ENCODE data around the gene OSBPL6. TPM values are rescaled to one million over a fixed set of nuclear protein-coding genes. Genes with fewer than 3 reads are reported as not detected.
A peak's percentile ranks its signal among the peaks of the same experiment; 100 is the strongest.
"Not testable (repeated sequence)": the region's sequence is repeated elsewhere in the genome, so short reads cannot be mapped to it uniquely, and the experiment has no call there.

Gene OSBPL6
- 4.1 and 5.3 TPM in 2 replicates for total RNA-seq

DNA sequence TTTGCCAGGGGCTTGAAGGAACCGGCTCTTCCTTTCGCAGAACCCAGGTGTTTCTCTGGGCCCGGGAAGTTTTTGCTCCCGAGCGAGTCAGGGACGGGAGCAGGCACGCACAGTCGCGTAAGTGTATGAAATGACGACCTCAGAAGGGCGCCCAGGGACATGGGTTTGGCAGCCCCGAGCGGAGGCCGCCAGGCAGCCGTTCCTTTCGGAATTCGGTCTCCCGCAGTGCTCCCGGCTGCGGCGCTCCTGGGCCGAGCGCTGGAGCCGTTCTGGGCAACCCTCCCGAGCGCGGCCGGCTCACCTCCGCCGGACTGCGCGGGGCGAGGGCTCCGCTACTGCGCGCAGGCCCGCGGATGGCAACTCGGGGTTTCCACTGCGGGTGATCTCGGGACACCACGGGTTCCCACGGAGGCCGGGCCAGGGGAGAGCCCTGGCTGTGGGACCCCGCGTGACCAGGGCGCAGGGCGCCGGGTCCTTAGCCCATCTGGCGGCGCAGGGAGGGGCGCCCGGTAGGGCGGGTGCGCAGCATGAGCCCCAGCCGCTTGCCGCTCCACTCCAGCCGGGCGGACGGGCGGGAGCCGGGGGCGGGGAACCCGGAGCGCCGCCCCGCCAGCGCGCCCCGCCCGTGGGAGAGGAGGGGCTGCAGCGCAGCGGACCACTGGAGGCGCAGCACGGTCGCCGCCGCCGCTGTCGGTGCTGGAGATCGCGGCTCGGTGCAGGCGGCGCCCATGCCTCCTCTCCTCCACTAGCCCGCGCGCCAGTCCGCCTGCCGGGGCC, at the start of gene OSBPL6:
OSBPL6 (plus strand) TSS at position 690 of the 777 bp plus-strand sequence. CDS start 111,673 bp downstream, outside the sequence.
- peak; percentile 78 for DNase-seq

DNA sequence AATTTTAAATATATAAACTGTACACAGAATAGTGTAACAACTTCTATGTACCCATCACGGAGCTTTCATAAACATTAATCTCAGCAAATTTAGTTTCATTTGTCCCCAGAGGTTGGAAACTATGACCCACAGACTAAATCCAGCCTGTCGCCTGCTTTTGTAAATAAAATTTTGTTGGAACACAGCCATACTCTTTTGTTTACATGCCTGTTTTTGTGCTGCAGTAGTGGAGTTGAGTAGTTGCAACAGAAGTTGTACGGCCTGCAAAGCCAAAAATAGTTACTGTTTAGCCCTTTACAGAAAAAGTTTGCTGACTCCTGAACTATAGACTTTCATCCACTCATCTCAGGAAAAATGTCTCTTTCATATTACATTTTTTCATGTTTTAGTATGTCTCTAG, 42.3 kb upstream of the OSBPL6 start:
- DNase-seq: no peak

DNA sequence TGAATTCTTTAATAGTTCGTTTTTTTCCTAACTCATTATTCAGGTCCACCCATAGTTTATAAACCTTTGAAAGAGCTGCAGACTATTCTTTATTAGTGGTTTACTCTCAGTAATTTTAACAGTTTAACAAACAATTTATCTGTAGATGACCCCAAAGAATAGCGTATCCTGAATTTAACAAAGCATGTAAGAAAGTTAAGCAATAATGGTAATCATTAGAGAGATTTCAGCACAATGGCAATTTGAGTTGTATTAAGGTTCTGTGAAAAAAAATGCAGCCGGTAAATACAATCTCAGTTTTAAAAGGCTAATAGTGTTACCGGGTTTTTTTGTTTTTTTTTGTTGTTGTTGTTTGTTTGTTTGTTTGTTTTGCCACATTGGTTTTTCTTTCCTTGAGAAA, 41.8 kb upstream of the OSBPL6 start:
- DNase-seq: no peak

DNA sequence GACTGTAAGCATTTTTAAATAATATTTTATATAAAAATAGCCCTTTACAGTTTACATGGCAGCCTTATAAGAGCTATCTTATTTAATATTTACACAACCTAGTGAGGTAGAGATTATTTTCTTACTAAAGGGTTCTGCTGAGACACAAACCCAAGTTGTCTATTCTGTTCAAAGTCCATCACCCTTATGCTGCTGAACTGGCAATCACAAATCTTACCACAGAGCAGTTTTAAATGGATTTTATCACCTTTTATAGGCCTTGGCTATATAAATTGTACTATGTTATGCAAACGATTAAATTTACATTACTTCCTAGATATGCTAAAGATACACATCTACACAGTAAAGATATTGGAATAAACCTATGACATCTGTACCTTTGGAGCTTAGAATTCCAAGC, 41.3 kb upstream of the OSBPL6 start:
- DNase-seq: no peak

DNA sequence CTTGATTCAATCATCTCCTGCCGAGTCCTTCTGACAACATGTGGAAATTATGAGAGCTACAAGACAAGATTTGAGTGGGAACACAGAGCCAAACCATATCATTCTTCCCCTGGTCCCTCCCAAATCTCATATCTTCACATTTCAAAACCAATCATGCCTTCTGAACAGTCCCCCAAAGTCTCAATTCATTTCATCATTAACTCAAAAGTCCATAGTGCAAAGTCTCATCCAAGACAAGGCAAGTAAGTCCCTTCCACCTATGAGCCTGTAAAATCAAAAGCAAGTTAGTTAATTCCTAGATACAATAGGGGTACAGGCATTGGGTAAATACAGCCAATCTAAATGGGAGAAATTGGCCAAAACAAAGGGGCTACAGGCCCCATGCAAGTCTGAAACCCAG, 40.4 kb upstream of the OSBPL6 start:
- DNase-seq: not testable (repeated sequence)

DNA sequence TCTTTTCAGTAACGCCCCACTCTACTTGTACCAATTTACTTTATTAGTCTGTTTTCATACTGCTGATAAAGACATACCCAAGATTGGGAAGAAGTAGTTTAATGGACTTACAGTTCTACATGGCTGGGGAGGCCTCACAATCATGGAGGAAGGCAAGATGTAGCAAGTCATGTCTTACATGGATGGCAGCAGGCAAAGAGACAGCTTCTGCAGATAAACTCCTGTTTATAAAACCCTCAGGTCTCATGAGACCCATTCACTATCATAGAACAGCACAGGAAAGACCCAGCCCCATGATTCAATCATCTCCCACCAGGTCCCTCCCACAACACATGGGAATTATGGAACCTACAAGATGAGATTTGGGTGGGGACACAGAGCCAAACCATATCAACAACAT, 38.8 kb upstream of the OSBPL6 start:
- no peak for DNase-seq

DNA sequence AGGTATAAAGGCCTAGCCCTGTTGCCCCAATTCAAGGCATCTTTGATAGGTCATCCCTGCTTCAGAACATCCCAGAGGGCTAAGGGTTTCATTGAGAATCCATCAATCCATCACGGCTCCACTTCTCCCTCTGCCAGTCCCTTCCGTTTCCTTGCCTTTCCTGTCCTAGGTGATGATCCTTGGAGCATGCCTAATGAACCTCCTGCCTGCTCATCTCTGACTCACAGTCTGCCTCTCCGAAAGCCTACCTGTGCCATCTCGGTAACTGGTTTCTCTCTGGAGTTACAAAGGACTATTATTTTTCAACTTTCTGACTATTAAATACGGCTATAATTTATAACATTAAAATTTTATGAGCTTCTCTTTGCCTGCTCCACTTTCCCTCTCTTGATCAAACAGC, 36.7 kb upstream of the OSBPL6 start:
- no peak for DNase-seq

DNA sequence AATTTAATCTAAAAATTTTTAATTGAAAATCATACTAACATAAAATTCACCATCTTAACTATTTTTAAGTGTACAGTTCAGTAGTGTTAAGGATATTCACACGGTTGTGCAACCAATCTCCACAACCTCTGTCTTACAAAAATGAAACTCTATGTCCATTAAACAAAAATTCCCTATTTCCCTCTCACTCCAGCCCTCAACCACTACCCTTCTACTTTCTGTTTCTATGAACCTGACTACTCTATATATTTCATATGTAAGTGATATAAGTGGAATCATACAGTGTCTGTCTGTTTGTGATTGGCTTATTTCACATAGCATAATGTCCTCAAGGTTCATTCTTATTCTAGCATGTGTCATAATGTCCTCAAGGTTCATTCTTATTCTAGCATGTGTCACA, 34.3 kb upstream of the OSBPL6 start:
- no peak for DNase-seq

DNA sequence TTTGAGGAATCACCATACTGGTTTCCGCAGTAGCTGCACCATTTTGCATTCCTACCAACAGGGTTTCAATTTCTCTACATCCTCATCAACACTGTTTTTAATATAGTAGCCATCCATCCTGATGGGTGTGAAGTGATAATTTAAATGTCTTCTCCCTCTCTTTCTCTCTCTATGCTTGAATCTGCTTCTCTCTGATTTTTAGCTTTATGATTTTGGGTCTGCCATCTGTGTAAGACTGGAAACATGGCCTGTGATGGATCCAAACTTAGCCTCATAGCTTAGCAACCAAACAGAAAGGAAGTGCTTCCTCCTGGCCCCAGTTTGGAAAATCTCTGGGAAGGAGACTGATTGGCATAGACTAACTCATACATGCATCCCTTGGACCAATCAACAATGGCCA, 33.7 kb upstream of the OSBPL6 start:
- DNase-seq: no peak

DNA sequence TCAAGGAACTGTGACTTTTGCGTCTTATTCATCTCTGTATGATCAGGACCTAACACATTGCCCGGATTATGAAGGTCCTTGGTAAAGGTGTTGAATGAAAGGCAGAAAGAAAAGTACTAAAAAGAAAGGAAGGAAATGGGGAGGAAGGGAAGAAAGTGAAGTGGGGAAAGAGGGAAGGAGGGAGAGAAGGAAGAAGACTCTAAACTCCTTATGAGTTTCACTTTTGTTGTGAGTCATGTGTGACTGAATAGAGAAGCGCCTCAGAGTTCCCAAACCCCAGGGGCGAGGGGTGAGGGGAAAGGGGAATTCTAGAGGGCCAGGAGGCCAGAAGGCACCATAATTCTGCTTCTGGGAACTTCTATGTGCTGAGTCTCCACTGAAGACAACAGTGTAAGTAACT, 30.9 kb upstream of the OSBPL6 start:
- no peak for DNase-seq

DNA sequence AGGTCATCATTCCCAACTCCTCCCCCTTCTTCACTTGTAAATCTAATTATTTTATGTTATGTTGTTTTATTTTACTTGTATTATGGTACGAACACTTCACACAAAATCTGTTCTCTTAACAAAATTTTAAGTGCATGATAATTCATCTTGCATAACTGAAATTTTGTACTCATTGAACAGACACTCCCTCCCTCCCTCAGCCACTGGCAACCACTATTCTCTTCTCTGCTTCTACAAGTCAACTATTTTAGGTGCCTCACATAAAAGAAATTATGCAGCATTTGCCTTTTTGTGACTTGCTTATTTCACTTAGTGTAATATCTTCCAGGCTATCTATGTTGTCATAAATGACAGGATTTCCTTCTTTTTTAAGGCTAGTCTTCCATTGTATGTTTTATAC, 30.4 kb upstream of the OSBPL6 start:
- DNase-seq: no peak

DNA sequence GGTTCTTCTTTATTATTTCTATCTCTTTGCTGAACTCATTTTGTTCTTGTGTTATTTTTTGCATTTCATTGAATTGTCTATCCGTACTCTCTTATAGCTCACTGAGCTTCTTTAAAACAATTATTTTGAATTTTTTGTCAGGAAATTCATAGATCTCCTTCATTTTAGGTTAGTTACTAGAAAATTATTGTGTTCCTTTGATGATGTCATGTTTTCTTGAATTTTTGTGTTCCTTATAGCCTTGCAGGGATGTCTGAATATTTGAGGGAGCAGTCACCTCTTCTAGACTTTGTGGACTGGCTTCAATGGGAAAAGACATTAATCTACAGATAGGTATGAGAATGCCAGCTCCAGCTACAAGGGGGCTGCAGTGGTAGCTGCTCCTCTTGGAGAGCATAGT, 20.7 kb upstream of the OSBPL6 start:
- DNase-seq: no peak

DNA sequence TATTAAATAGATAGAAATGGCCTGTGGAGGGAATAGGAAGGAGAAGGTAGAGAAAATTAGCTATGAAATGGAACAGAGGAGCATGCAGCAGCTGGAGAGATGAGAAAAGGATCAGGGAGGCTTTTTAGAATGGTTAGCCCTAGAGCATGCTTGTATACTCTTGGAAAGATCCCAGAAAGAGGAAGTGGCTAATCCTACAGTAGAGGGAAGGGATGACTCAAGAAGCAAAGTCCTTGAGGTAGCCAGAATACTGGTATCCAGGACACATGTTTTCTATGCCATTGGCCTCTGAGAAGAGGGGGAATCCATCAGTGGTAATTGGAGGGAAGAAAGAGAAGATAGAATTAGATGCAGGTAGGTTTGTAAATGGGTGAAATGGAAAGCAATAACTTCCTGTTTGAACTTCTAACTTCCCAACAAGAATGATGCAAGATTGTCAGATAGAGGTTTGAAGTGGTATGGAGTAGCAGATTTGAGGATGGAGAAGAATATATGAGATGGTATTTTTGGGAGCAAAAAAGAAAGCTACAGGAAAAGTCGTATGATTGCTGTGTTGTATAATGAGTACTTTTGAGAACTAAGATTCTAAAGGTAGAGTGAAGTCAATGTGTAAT, 17.1 kb upstream of the OSBPL6 start:
- no peak for DNase-seq

DNA sequence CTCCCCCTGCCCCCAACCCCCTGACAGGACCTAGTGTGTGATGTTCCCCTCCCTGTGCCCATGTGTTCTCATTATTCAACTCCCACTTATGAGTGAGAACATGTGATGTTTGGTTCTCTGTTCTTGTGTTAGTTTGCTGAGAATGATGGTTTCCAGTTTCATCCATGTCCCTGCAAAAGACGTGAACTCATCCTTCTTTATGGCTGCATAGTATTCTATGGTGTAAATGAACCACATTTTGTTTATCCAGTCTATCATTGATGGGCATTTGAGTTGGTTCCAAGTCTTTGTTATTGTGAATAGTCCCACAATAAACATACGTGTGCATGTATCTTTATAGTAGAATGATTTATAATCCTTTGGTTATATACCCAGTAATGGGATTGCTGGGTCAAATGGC, 13.7 kb upstream of the OSBPL6 start:
- not testable (repeated sequence) for DNase-seq

DNA sequence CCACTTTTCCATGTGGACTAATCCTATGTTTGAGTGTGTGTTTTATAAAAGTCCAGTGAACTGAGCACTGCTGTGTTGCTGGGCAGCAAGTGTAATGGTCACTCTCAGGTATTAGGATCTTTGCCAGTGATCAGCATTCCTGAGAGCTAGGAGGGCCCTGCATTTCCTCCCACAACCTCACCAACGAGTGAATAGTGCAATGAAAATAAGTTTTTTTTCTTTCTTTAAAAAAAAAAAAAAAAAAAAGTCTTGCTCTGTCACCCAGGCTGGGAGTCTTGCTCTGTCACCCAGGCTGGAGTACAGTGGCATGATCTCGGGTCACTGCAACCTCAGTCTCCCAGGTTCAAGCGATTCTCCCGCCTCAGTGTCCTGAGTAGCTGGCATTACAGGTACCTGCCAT, 6.5 kb upstream of the OSBPL6 start:
- DNase-seq: no peak

DNA sequence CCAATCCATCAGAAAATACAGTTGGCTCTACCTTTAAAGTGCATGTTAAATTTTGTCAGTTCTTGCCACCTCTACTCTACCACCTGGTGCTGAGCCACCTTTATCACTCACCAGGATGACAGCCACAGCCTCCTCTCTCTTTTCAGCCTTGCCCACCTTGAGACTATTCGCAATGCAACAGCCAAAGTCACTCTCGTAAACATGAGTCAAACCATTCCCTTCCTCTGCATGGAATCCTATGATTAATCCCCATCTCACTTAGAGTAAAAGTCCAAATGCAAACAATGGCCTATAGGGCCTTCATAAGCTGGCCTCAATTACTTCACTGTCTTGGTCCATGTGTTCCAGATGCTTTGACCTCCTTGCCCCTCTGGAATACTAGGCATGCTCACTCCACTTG, 5.8 kb upstream of the OSBPL6 start:
- no peak for DNase-seq

DNA sequence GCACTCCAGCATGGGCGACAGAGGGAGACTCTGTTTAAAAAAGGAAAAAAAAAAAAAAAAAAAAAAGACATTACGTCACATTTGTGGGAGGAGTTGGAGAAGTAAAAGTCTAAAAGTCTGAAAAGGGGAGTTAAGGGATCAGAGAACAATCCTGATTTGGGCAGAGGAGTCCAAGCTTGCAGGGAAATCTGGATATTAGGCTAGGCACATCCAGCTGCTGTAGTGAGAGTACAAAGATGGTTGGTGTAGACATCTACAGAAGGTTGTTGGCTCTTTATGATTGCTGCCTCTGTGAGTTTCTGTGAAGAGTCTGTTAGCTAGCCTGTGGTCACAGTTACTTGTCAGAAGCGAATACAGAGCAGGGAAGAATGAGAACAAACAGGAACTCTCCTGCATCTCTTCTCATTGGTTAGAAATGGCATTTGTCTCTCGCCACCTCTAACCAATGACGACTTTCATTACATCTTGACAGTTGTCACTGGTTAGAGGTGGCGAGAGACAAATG, 3.3 kb upstream of the OSBPL6 start:
- no peak for DNase-seq

DNA sequence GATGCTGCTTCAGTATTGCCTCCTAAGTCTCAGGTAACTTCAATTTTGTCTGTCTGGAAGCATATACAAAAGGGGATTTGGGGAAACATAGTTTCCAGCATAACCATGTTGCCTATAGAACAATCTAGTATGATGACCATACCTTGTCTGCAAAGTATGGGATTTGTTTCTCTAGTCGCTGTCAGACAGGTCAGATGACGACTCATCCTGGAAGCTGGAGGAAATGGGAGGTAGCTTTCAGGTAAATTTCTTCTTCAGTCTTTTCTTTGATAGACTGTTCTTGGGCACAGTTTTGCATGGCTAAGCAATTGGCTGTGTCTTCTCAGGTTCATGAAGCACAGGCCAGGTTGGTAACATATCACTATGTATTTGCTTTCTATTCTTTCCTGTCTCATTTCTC, 2.8 kb upstream of the OSBPL6 start:
- no peak for DNase-seq

DNA sequence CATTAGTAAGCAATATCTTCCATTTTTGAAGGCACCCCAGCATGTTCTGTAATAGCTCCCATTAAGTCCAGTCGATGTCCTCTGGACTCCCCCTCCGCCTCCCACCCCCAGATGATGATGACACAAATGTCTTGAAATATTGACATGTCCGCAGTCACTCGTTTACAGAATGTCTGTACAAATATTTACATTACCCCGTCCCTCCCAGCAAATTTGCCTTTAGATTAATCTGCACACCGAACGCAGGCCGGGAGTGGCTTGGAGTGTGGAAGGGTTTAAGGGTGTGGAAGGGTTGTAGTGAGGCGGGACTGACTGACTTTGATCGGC, 853 bp upstream of the OSBPL6 start:
- no peak for DNase-seq

DNA sequence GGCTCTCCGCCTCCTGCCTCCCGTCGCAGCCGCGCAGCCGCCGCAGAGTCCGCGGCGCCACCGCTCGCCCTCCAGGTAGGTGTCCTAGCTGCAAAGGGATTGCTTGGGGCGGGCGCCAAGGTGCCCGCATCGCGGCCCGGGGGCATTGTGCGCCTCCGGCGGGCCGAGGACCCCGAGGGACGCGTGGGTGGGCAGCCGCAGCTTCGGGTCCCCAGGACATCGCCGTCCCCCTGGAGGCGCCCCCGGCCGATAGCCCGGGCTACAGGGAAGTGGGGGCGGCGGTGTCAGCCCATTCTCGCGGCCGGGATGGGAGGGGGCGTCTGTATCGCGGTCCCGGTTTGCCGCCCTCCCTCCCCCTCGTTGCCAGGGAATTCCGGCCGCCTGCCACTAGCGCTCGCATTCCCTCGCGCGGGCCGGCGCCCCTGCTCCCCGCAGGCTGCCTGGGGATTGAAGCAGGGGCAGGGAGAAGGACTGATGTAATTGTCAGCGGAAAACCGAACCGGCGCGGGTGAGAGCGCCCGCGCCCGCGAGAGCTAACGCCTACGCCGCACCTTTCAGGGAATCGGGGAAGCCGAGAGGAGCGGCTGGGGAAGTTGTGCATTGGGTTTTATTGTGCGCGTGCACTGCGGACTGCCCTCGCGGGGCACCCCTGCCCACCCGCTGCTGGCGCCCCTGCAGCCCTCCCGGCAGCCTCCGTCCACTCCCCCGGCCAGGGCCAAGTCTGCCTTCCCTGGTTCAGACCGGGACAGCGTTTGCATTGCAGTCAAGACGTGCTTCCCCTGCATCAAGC, 483 bp downstream of the OSBPL6 start:
- peak; percentile 45 for DNase-seq

DNA sequence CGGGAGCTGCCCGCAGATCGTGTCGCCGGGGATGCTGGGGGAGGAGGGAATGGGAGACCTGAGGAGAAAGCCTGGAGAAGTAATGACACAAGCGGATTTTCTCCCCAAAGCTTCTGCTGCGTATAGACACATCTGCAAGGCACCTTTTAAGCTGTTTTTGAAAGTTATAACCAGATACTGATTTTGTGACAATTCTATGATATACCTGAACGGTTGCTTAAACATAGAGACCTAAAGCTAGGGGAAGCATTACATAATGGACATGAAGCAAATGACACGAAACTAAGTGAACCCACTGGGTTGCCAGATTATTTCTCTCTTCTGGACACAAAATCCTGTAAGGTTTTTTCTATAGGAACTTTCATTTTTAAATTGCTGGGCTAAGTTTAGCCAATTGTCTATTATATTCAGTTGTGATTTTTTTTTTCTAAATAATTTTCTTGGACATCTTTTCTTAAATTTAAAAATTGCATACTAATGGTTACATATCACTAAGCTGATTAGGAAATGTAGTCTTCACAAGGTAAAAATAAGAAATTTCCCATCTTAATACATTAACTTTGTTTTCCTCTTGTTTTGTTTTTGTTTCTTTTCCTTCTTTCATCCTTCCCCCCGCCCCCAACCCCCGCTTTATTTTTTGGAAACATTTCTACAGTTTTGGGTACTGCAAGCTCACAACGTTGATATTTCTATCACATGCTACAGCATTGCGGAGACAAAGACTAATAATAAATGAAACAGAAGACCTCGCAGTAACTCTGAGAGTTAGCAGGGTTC, 1.3 kb downstream of the OSBPL6 start:
- DNase-seq: no peak

DNA sequence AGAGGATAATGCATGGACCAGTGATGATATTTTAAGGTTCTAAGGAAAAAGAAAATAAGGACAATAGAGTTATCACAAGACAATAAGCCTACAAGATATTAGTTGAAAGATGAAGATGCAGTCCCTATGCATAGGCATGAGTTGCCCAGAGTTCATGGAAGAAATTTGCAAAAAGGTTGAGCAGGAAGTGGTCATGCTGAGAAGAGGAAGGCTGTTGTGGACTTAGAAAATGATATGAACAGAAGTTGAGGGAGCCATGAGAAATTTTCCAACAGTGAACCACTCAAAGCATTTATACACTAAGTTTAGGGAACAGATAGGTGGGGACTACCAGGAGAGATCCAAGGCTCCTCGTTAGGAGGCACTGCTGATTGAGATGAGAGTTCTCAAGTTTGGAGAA, 3.5 kb downstream of the OSBPL6 start:
- no peak for DNase-seq

DNA sequence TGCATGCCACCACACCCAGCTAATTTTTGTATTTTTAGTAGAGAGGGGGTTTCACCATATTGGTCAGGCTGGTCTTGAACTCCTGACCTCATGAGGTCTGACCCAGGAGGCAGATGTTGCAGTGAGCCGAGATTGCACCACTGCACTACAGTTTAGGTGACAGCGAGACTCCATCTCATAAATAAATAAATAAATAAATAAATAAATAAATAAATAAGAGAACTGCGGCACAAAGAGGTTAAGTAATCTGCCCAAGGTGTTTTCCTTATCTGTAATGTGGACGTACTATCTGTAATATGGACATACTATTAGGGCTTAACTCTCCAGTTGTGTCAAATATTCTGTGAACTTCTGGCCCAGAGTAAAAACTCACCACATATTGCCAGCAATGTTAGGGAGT, 4.1 kb downstream of the OSBPL6 start:
- not testable (repeated sequence) for DNase-seq

All from dermis blood vessel endothelial cell (primary cell).